ENCODE measurements around the gene KRTAP10-12. TPM values are rescaled to one million over a fixed set of nuclear protein-coding genes. Genes with fewer than 3 reads are reported as not detected.

KRTAP10-12 gene
- total RNA-seq, 1 donor, result not detected

- Histone ChIP-seq H3K27me3 (ENCODE audit: insufficient read depth, low read length) (peaks cover 67% of the 10 kb centered on the region), H3K4me3 (ENCODE audit: insufficient read depth, low read length) (no peak overlapping the region), H2AFZ (ENCODE audit: low read length) (no peak overlapping the region), H4K20me1 (ENCODE audit: insufficient read depth, low read length) (no peaks in the 10 kb centered on the region), H3K9me3 (ENCODE audit: low read depth, low read length) (no peaks in the 10 kb centered on the region), H3K79me2 (ENCODE audit: insufficient read depth, low read length) (no peaks in the 10 kb centered on the region), H3K36me3 (ENCODE audit: insufficient read depth, low read length) (no peaks in the 10 kb centered on the region), H3K4me1 (ENCODE audit: insufficient read depth, low read length) (no peaks in the 10 kb centered on the region), H3K4me2 (ENCODE audit: insufficient read depth, low read length) (no peak overlapping the region), H3K27ac (ENCODE audit: low read depth, low read length) (no peak overlapping the region)
- no peak for TF ChIP-seq CTCF (IDR thresholded peaks at IDR 0.05; ENCODE audit: extremely low read depth, low read depth, low read length)
- peak; percentile 74 for DNase-seq (ENCODE audit: insufficient read length, low spot score, missing footprints)
Observed at GRCh38 chr21:44706026-44706705, 9.2 kb downstream of the KRTAP10-12 start.

- Histone ChIP-seq H3K36me3 (ENCODE audit: insufficient read depth, low read length) (no peaks in the 10 kb centered on the region), H4K20me1 (ENCODE audit: insufficient read depth, low read length) (no peaks in the 10 kb centered on the region), H3K79me2 (ENCODE audit: insufficient read depth, low read length) (no peaks in the 10 kb centered on the region), H3K27me3 (ENCODE audit: insufficient read depth, low read length) (peaks cover 67% of the 10 kb centered on the region), H3K4me1 (ENCODE audit: insufficient read depth, low read length) (no peaks in the 10 kb centered on the region), H2AFZ (ENCODE audit: low read length) (no peak overlapping the region), H3K4me3 (ENCODE audit: insufficient read depth, low read length) (no peak overlapping the region), H3K9me3 (ENCODE audit: low read depth, low read length) (no peaks in the 10 kb centered on the region), H3K4me2 (ENCODE audit: insufficient read depth, low read length) (no peak overlapping the region), H3K27ac (ENCODE audit: low read depth, low read length) (no peak overlapping the region)
- TF ChIP-seq CTCF (IDR thresholded peaks at IDR 0.05; ENCODE audit: extremely low read depth, low read depth, low read length), result no peak
- no peak for DNase-seq (ENCODE audit: insufficient read length, low spot score, missing footprints)
Observed at GRCh38 chr21:44706706-44707581, 10.0 kb downstream of the KRTAP10-12 start.

- H4K20me1 ChIP-seq (ENCODE audit: insufficient read depth, low read length), result no peaks in the 10 kb centered on the region
- no peak overlapping the region for H3K27ac ChIP-seq (ENCODE audit: low read depth, low read length)
- no peak for TF ChIP-seq CTCF (IDR thresholded peaks at IDR 0.05; ENCODE audit: extremely low read depth, low read depth, low read length)
- H3K4me1 ChIP-seq (ENCODE audit: insufficient read depth, low read length), result no peaks in the 10 kb centered on the region
- no peaks in the 10 kb centered on the region for H3K36me3 ChIP-seq (ENCODE audit: insufficient read depth, low read length)
- H2AFZ ChIP-seq (ENCODE audit: low read length), result no peak overlapping the region
- peak; percentile 68 for DNase-seq (ENCODE audit: insufficient read length, low spot score, missing footprints)
- no peak overlapping the region for H3K4me3 ChIP-seq (ENCODE audit: insufficient read depth, low read length)
- H3K79me2 ChIP-seq (ENCODE audit: insufficient read depth, low read length), result no peaks in the 10 kb centered on the region
- H3K9me3 ChIP-seq (ENCODE audit: low read depth, low read length), result no peaks in the 10 kb centered on the region
- H3K4me2 ChIP-seq (ENCODE audit: insufficient read depth, low read length), result no peak overlapping the region
- H3K27me3 ChIP-seq (ENCODE audit: insufficient read depth, low read length), result peaks cover 75% of the 10 kb centered on the region
Observed at GRCh38 chr21:44708213-44708865, 11.4 kb downstream of the KRTAP10-12 start.
